Gastroesophageal sphincter (tissue), 4 donors: ENCODE data around the gene KCNMA1. TPM values are rescaled to one million over a fixed set of nuclear protein-coding genes. Genes with fewer than 3 reads are reported as not detected.

Experiments
- ATAC-seq: fragments of 150-250 bp; one replicate; pipeline ENCODE4 v1.9.1; 2016; ENCODE audit warnings: mild to moderate bottlenecking, moderate library complexity
- H3K27ac ChIP-seq, 4 donors: fragments of 200-600 bp; sonication (generic) in 3 of 4; 1 replicate in 3 of 4; 2 replicates in 1 of 4; pipeline ENCODE4 v1.5.1; 2016 to 2019
- H3K27me3 ChIP-seq: fragments of 200-600 bp; sonication (generic); one replicate; pipeline ENCODE4 v1.5.1; 2019
- H3K36me3 ChIP-seq, 2 donors: fragments of 200-600 bp; sonication (generic); one replicate each; pipeline ENCODE4 v1.5.1; 2019; ENCODE audit warnings: control low read depth in 1 of 2
- H3K4me1 ChIP-seq, 3 donors: fragments of 200-600 bp; sonication (generic); 1 replicate in 2 of 3; 2 replicates in 1 of 3; pipeline ENCODE4 v1.5.1; 2016 to 2019; ENCODE audit warnings: control low read depth in 2 of 3
- H3K4me3 ChIP-seq, 2 donors: fragments of 200-600 bp; sonication (generic); one replicate each; pipeline ENCODE4 v1.5.1; 2019; ENCODE audit warnings: mild to moderate bottlenecking in 1 of 2, moderate library complexity in 1 of 2
- H3K9me3 ChIP-seq, 3 donors: fragments of 200-600 bp; sonication (generic); one replicate each; pipeline ENCODE4 v1.5.1; 2017 to 2019; ENCODE audit warnings: control low read depth in 2 of 3
- EP300 ChIP-seq: sonication (generic); formaldehyde crosslinking; IDR thresholded peaks from one replicate; pipeline ENCODE4 v1.6.1; 2017; ENCODE audit warnings: antibody characterized with exemption, mild to moderate bottlenecking
- POLR2A ChIP-seq, 2 donors: fragments of 450-650 bp; IDR thresholded peaks; one replicate each; pipeline ENCODE4 v1.6.1; 2017; ENCODE audit warnings: antibody characterized with exemption in 2 of 2, mild to moderate bottlenecking in 2 of 2, moderate library complexity in 1 of 2
- POLR2AphosphoS5 ChIP-seq: sonication (generic); formaldehyde crosslinking; IDR thresholded peaks from one replicate; pipeline ENCODE4 v1.6.1; 2017; ENCODE audit warnings: antibody characterized with exemption
- WGBS, 2 donors: methylation state at CpG; one replicate each; pipeline ENCODE4 v1.1.5; 2018; ENCODE audit warnings: low coverage in 1 of 2; 5-methylcytosine and 5-hydroxymethylcytosine counted together
- total RNA-seq, 4 donors: library from RNA; depleted of rRNA; stranded (reverse); fragments of >200 nt; gene quantifications; one replicate each; pipeline ENCODE4 v1.1.0, GENCODE V29; 2016
- TF ChIP-seq, protein P1 (sequence below), 4 experiments: fragments of 200-600 bp in 2 of 4; fragments of 450-650 bp in 2 of 4; sonication (generic) in 1 of 4; IDR thresholded peaks; one replicate each; pipeline ENCODE4 v1.5.1; 2017 to 2019; ENCODE audit warnings: antibody characterized with exemption in 4 of 4, mild to moderate bottlenecking in 2 of 4, moderate library complexity in 2 of 4

The KCNMA1 gene
- total RNA-seq, 4 donors from 2014 or later = 168 to 389 (median 323) TPM

GRCh38 chr10:77616766-77617165 lies 20.8 kb downstream of the KCNMA1 start:
- Histone ChIP-seq H3K4me1 (peaks cover 3 to 89% (median 11%) of the 10 kb centered on the region in 3 donors), H3K27ac (peak overlapping the region in 3 of 4 donors; percentile 79 to 85 (median 81)), H3K9me3 (no peaks in the 10 kb centered on the region), H3K27me3 (no peaks in the 10 kb centered on the region), H3K36me3 (no peaks in the 10 kb centered on the region), H3K4me3 (no peak overlapping the region)
- no peak for ATAC-seq
- no peak for TF ChIP-seq POLR2AphosphoS5
- 65 to 75% methylated on average over 5 of the region's 5 CpGs for WGBS, 2 donors

DNA sequence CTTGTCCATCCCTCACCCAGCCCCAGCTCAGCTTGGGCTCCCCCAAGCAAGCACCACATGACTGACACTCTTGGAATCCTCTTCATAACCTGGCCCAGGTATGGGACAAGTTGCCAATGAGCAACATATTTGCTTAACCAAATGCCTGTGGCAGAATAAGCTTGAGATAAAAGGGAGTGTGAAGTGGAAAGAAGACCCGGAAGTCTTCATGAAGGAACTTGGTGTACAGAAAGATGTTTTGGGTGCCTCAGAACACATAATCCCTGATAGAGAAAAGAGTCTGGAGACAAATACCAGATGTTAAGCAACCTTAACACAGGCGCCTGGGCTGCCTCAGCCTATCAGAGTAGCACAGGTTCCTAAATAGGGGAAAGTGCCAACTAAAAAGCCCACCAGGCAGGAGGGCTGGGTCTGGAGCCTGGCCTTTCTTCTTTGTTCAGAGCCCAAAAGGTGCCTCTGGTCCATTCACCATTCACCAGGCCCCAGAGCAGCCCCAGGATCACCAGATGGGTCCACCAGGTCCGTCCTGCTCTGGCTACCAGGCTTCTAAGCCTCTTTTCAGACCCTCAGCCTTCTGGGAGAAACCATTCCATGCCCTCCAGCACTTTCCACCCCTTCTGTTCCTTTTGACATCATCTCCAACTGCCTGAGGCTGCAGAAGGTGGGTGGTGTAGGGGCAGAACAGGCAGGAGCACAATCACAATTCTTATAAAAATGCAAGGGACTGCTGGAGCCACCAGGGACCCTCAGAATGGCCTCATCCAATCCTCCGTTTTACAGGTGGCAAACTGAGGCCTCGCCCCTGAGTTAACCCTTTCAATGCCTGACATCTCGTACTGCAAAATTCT lies 22.6 kb downstream of the KCNMA1 start:
- no peaks in the 10 kb centered on the region for H3K27me3 ChIP-seq
- WGBS, 2 donors = 50 to 54% methylated on average over 5 to 6 of the region's 6 CpGs
- H3K27ac ChIP-seq = peak overlapping the region; percentile 73 to 85 (median 80)
- peak; percentile 25 for TF ChIP-seq EP300
- TF ChIP-seq POLR2AphosphoS5 = peak; percentile 78
- no peak for TF ChIP-seq POLR2A (IDR thresholded peaks at IDR 0.05)
- TF ChIP-seq, protein P1, sequence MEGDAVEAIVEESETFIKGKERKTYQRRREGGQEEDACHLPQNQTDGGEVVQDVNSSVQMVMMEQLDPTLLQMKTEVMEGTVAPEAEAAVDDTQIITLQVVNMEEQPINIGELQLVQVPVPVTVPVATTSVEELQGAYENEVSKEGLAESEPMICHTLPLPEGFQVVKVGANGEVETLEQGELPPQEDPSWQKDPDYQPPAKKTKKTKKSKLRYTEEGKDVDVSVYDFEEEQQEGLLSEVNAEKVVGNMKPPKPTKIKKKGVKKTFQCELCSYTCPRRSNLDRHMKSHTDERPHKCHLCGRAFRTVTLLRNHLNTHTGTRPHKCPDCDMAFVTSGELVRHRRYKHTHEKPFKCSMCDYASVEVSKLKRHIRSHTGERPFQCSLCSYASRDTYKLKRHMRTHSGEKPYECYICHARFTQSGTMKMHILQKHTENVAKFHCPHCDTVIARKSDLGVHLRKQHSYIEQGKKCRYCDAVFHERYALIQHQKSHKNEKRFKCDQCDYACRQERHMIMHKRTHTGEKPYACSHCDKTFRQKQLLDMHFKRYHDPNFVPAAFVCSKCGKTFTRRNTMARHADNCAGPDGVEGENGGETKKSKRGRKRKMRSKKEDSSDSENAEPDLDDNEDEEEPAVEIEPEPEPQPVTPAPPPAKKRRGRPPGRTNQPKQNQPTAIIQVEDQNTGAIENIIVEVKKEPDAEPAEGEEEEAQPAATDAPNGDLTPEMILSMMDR (IDR thresholded peaks at IDR 0.05) = no peak
- peaks cover 3 to 89% (median 11%) of the 10 kb centered on the region in 3 donors for H3K4me1 ChIP-seq
- peak; percentile 81 for ATAC-seq
- H3K36me3 ChIP-seq = no peaks in the 10 kb centered on the region
- H3K9me3 ChIP-seq = no peaks in the 10 kb centered on the region
- H3K4me3 ChIP-seq = no peak overlapping the region

DNA sequence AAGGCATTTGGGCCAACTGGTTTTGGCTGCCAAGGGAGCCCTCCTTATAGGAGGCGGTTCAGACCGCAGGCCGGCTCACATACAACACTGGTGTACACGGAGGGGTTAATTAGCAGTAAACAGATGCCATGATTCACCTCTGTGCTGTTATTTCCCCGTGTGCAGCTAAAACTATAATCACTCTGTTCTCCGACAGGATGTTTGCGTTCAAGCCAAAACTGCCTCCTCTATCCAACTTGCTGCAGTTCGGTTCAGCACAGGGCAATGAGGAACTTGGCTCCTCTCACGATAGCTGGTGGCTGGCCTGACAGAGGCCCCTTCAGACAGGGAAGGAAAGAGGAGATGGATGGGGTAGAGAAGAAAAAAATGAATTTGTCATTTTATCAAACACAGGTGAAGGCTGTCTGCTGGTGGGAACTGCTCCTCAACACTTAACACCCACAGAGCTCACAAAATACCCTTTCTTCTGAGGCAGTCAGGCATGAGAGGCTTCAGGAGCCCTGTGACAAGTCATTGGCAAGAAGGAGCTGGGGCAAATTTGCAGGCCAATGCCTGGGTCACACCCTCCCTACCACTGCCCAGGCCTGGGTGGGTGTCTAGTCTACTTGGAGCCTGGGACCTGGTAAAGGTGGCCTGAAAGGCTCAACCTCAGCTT lies 24.0 kb downstream of the KCNMA1 start:
- peak overlapping the region; percentile 73 to 85 (median 80) for H3K27ac ChIP-seq
- TF ChIP-seq POLR2A (IDR thresholded peaks at IDR 0.05) (no peak), POLR2AphosphoS5 (peak; percentile 67)
- TF ChIP-seq, protein P1 (IDR thresholded peaks at IDR 0.05) = no peak
- ATAC-seq = peak; percentile 54
- H3K4me1 ChIP-seq = peaks cover 3 to 90% (median 11%) of the 10 kb centered on the region in 3 donors
- no peaks in the 10 kb centered on the region for H3K27me3 ChIP-seq
- H3K36me3 ChIP-seq = no peaks in the 10 kb centered on the region
- H3K4me3 ChIP-seq = no peak overlapping the region
- H3K9me3 ChIP-seq = no peaks in the 10 kb centered on the region
- WGBS, 2 donors = 44% methylated on average over 7 of the region's 9 CpGs; no CpG with 5 or more reads in 1 of the 2 donors

- no peak for TF ChIP-seq POLR2AphosphoS5
- no peak for TF ChIP-seq EP300
- TF ChIP-seq, protein P1 (IDR thresholded peaks at IDR 0.05) = no peak
- no peak for TF ChIP-seq POLR2A (IDR thresholded peaks at IDR 0.05)
- Histone ChIP-seq H3K27me3 (no peaks in the 10 kb centered on the region), H3K36me3 (no peaks in the 10 kb centered on the region), H3K9me3 (no peaks in the 10 kb centered on the region), H3K4me3 (no peak overlapping the region), H3K27ac (no peak overlapping the region), H3K4me1 (peaks cover 3 to 96% (median 11%) of the 10 kb centered on the region in 3 donors)
- 100% methylated on average over 2 of the region's 2 CpGs; no CpG with 5 or more reads in 1 of the 2 donors for WGBS, 2 donors
- no peak for ATAC-seq
These were observed 25.9 kb downstream of the KCNMA1 start for GRCh38 chr10:77611670-77612069.

DNA sequence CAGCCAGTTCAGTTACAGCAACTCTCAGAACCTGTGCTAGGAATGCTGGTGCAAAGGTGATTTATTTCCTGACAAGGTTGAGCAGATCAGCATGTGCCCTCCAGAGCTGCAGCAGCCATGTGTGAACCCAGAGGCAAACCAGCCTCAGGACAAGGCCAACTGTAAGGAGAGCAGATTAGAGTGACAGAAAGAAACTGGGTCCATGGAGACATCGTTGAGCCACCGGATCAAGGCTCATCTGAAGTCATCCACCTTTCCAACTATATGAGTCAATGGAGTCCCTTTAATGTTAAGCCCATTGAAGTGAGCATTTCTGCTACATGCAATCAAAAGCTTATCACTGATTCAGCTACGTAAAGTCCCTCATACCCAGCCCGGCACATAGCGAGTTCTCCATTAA lies 26.4 kb downstream of the KCNMA1 start:
- WGBS, 2 donors = 95 to 100% methylated on average over 4 of the region's 5 CpGs
- Histone ChIP-seq H3K4me1 (peaks cover 3 to 96% (median 11%) of the 10 kb centered on the region in 3 donors), H3K9me3 (no peaks in the 10 kb centered on the region), H3K4me3 (no peak overlapping the region), H3K27ac (no peak overlapping the region), H3K36me3 (no peaks in the 10 kb centered on the region), H3K27me3 (no peaks in the 10 kb centered on the region)
- no peak for ATAC-seq
- TF ChIP-seq, protein P1 (IDR thresholded peaks at IDR 0.05) = no peak
- TF ChIP-seq POLR2AphosphoS5 = no peak
- no peak for TF ChIP-seq POLR2A (IDR thresholded peaks at IDR 0.05)
- no peak for TF ChIP-seq EP300
